Right ventricle myocardium inferior (tissue), 1 donor: Measurements from ENCODE around the gene DOLK. TPM values are rescaled to one million over a fixed set of nuclear protein-coding genes. Genes with fewer than 3 reads are reported as not detected.
"Not testable (repeated sequence)": the region's sequence is repeated elsewhere in the genome, so short reads cannot be mapped to it uniquely, and the experiment has no call there.

Source experiments
- ATAC-seq: fragments of 200-7000 bp; cut with Tn5 transposase; one replicate; pipeline ENCODE4 v1.9.1; 2020; ENCODE audit warnings: mild to moderate bottlenecking, moderate library complexity
- DNase-seq: peaks from one replicate; pipeline ENCODE4 v3.0.0; 2021; ENCODE audit errors: missing footprints
- intact Hi-C: fragments of 100-400 bp; cut with DNase I; formaldehyde crosslinking; loops from one replicate; pipeline ENCODE4 v1.11.0; 2022
- long read RNA-seq: library from polyadenylated mRNA; unstranded; transcript quantifications from one replicate; pipeline ENCODE4 v2.0.0, GENCODE V29; 2021
- total RNA-seq: library from RNA; stranded (reverse); fragmentation: NEBNext Ultra II Directional; extraction: Animal tissue kit (Norgen Biotek cat#: 25700); gene quantifications from one replicate; pipeline ENCODE4 v1.2.1, GENCODE V29; 2021
- donor health status: DM: no; HTN: yes; CAD: no; lungs with severe emphysema.

The DOLK gene
- total RNA-seq = 7.5 TPM
- long read RNA-seq, transcript DOLK-201 (1 exons, 2,090 nt) = major isoform, 9 of 9 reads
- long read RNA-seq, partial matches to known transcripts = 0 of 9 reads
- long read RNA-seq, other reads (novel, unspliced or antisense) = 0 of 9 reads

GRCh38 chr9:128947527-128948301 is at the start of gene DOLK, which contains the start of gene NUP188:
TSS of gene DOLK (minus strand) at chr9:128947603. CDS start at chr9:128947303, 300 bp downstream.
TSS of gene NUP188 (plus strand) at chr9:128947699. CDS start at chr9:128947720, 21 bp downstream.
- DNase-seq (peak; percentile 99), ATAC-seq (peak; percentile 93)
- intact Hi-C loops = no loop called here

- intact Hi-C loops = no loop called here
- no peak for DNase-seq
- no peak for ATAC-seq
Measured at GRCh38 chr9:128995791-128996190, 48.4 kb upstream of the DOLK start.

GRCh38 chr9:128992995-128993394 is 45.6 kb upstream of the DOLK start:
- DNase-seq (no peak), ATAC-seq (no peak)
- intact Hi-C loops = no loop called here

GRCh38 chr9:128987805-128988204 is 40.4 kb upstream of the DOLK start:
- ATAC-seq (no peak), DNase-seq (no peak)
- intact Hi-C loops = no loop called here

GRCh38 chr9:128986671-128987070 is 39.3 kb upstream of the DOLK start:
- ATAC-seq (no peak), DNase-seq (no peak)
- intact Hi-C loops = no loop called here

- ATAC-seq (no peak), DNase-seq (no peak)
Measured at GRCh38 chr9:128983536-128983935, 36.1 kb upstream of the DOLK start.

GRCh38 chr9:128979111-128979510 is 31.7 kb upstream of the DOLK start:
- intact Hi-C loops = loop anchor here (10.0 kb wide), 1 partner anchor 374 kb away; no protein-coding TSS in a partner anchor
- DNase-seq = no peak
- no peak for ATAC-seq

More at GRCh38 chr9:128983536-128983935, 36.1 kb upstream of the DOLK start:
- intact Hi-C loops = no loop called here

GRCh38 chr9:128972956-128973355 is 25.6 kb upstream of the DOLK start:
- intact Hi-C loops = loop anchor here (10.0 kb wide), 1 partner anchor 368 kb away; no protein-coding TSS in a partner anchor
- DNase-seq (no peak), ATAC-seq (no peak)

GRCh38 chr9:128969491-128969890 is 22.1 kb upstream of the DOLK start:
- DNase-seq = no peak
- no peak for ATAC-seq
- intact Hi-C loops = no loop called here

GRCh38 chr9:128961403-128961802 is 14.0 kb upstream of the DOLK start:
- intact Hi-C loops, DNase-seq, ATAC-seq: not testable (repeated sequence)

- no peak for ATAC-seq
- intact Hi-C loops = no loop called here
- no peak for DNase-seq
Measured at GRCh38 chr9:128947277-128947526, 201 bp downstream of the DOLK start.

- ATAC-seq (peak; percentile 35), DNase-seq (no peak)
- intact Hi-C loops = no loop called here
Measured at GRCh38 chr9:128946571-128947276, 679 bp downstream of the DOLK start.

- DNase-seq = no peak
- intact Hi-C loops = no loop called here
- ATAC-seq = no peak
Measured at GRCh38 chr9:128945798-128946501, 1.5 kb downstream of the DOLK start.

- intact Hi-C loops, ATAC-seq: not testable (repeated sequence)
Measured at GRCh38 chr9:128944966-128945365, 2.4 kb downstream of the DOLK start.

GRCh38 chr9:128943832-128944620 is 3.4 kb downstream of the DOLK start:
- intact Hi-C loops = no loop called here
- ATAC-seq (no peak), DNase-seq (no peak)

More at GRCh38 chr9:128944966-128945365, 2.4 kb downstream of the DOLK start:
- not testable (repeated sequence) for DNase-seq

- DNase-seq (no peak), ATAC-seq (no peak)
- intact Hi-C loops = no loop called here
Measured at GRCh38 chr9:128940946-128941755, 6.3 kb downstream of the DOLK start.

- ATAC-seq = no peak
Measured at GRCh38 chr9:128940271-128940921, 7.0 kb downstream of the DOLK start.

More at GRCh38 chr9:128940271-128940921, 7.0 kb downstream of the DOLK start:
- DNase-seq = peak; percentile 50
- intact Hi-C loops = no loop called here
